Measurements from ENCODE around the gene C19orf25. TPM values are rescaled to one million over a fixed set of nuclear protein-coding genes. Genes with fewer than 3 reads are reported as not detected.
A peak's percentile ranks its signal among the peaks of the same experiment; 100 is the strongest.
"Not testable (repeated sequence)": the region's sequence is repeated elsewhere in the genome, so short reads cannot be mapped to it uniquely, and the experiment has no call there.

The C19orf25 gene
- total RNA-seq, 1 donor from 2014 or later: 19.2 TPM

GRCh38 chr19:1512671-1513498 is 33.9 kb upstream of the C19orf25 start, which contains the start of gene ADAMTSL5:
Gene ADAMTSL5, minus strand, starts transcription at chr19:1513019. Its CDS starts 2,076 bp downstream, at chr19:1510943.
- ATAC-seq: peak; percentile 63
- no peak for DNase-seq (ENCODE audit: low spot score)

GRCh38 chr19:1511318-1512317 is 32.6 kb upstream of the C19orf25 start:
- no peak for ATAC-seq
- DNase-seq (ENCODE audit: low spot score): no peak

DNA sequence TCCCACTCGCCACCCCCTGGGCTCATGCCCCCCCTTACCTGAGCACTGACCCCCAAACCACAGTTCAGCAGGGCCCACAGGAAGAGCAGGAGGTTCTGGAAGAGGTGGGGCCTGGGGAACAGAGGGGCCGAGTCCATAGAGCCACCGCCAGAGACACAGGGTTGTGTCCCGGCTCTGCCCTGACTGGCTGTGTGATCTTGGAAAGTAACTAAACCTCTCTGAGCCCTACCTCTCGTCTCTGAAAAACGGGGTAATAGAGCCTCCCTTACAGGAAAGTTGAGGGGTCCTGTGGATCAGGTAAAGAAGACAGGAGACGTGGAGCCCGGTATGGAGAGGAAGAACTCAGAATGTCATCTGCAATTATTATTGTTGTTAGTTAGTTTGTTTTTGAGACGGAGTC is 31.8 kb upstream of the C19orf25 start:
- no peak for ATAC-seq
- no peak for DNase-seq (ENCODE audit: low spot score)

GRCh38 chr19:1510442-1510806 is 31.4 kb upstream of the C19orf25 start:
- DNase-seq (ENCODE audit: low spot score): no peak
- no peak for ATAC-seq

DNA sequence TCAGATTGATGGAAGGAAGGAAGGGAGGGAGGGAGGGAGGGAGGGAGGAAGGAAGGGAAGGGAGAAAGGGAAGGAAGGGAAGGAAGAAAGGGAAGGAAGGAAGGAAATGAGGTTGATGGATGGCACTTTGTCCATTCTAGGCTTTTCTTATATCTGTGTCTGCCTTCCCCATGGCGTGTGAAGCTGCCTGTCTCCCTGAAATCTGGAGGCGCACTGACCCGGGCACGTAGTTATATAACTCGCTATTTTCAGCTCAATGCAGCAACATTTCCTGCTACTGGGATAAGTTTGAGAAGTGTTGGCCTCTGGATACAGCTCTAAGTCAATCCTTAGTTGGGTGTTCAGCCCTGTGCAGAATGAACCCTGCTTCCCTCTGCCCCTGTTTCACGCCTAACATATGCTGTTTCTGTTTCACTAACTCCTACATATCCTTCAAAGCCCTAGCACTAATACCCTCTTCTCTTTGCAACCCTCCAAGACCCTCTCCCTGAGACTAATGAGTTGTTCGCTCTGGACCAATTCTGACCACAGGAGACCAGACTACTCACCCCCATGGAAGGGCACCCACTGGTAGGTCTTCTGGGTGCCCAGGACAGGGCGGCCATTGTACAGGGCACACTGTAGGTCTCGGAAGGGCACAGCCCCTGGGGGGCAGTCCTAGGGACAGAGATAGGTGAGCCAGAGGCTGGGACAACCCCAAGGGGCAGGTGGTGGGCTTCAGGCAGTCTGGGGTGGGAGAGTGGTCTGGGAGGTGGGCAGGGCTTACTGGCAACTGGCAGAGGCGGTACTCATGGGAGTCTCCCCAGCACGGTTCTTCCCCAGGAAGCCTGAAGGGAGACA is 30.8 kb upstream of the C19orf25 start:
- DNase-seq (ENCODE audit: low spot score) (no peak), ATAC-seq (no peak)

- DNase-seq (ENCODE audit: low spot score): no peak
- ATAC-seq: no peak
These were observed 29.5 kb upstream of the C19orf25 start for GRCh38 chr19:1508507-1508856.

DNA sequence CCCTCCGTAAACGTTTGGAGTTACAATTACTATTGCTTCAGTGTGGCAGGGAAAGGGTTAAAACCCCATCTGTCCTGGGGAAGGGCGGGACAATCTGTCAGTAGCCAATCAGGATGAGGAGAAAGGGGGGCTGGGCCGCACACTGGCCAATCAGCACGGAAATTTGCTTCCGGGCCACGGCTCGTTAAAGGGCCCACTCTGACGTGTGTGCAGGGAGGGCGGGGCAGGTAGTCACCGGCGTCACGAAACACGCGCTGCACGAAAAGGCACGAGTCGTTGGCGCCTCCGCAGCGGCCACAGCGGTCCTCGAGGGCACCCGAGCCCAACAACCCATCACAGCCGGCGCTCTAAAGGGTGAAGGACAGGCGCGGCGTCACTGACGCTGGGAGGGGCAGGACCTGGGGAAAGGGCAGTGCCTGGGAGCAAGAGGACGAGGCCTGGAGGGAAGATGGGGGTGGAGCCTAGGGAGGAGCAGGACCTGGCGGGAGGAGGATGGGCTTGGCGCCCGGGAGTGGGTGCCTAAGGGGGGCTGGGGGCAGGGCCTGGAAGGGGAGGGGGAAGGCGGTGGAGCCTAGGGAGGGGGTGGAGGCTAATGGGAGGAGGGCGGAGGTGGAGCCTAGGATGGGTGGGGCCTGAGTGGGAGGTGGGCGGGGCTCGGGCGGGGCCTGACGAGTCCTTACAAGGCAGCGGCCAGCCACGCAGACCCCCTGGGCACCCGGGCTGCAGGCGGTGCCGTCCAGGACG is 28.9 kb upstream of the C19orf25 start:
- DNase-seq (ENCODE audit: low spot score): peak; percentile 87
- peak; percentile 85 for ATAC-seq

DNA sequence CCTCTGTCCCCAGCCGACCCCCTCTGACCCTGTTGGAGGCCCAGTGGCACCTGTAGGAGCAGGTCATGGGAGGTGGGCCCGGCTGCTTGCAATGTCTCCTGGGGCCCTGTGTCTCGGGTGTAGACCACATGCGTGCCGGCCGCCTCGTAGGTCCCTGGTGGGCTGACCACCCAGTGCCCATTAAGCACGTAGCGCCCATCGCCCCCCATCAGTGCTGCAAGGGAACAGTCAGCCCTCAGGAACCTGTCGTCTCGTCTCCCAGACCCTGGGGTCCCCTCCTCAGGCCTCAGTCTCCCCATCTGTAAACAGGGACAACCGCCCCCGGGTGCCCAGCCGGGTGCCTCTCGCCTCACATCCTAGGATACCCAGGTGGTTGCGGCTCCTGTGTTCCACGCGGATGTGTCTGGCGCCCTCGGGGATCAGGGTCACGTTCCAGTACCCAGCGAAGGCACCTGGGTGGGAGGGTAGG is 28.2 kb upstream of the C19orf25 start:
- ATAC-seq (no peak), DNase-seq (ENCODE audit: low spot score) (no peak)

DNA sequence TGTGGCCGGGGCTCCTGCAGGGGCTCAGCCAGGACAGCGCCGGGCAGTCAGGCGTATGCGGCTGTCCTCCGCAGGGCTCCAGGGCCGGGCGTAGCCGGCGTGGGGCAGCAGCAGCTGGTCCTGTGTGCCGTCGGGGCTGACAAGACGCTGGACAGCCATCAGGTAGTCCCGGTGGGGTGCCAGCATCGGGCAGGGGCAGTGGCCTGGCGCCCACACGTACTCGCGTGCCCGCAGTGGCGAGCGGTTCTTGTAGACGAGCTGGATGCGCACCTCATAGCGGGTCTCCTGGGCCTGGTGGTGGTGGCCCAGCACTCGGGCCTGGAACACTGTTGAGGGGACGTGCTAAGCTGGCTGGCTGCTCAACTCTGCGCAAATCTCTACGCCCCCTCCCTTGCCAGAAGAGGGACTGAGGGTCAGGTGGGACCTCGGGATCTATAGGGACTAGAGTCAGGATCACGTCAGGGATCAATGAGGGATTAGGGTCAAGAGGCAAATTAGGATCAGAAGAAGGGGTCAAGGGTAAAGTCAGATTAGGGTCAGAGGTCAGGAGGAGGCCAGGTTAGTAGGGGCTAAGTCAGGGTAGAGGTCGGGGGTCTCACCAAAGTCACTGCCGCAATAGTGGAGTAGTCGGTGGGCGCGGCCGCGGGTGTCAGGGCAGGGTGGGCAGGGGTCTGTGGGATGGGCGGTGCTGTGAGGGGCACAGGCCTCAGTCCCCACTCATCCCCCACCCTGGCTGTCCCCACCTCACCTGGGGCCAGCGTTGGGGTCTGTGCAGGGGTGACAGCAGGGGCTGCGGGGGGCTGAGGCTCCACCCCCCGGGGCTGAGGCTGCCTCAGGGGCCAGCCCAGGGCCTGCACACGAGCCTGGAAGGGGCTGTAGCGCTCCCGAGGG is 27.2 kb upstream of the C19orf25 start:
- DNase-seq (ENCODE audit: low spot score): no peak
- no peak for ATAC-seq

DNA sequence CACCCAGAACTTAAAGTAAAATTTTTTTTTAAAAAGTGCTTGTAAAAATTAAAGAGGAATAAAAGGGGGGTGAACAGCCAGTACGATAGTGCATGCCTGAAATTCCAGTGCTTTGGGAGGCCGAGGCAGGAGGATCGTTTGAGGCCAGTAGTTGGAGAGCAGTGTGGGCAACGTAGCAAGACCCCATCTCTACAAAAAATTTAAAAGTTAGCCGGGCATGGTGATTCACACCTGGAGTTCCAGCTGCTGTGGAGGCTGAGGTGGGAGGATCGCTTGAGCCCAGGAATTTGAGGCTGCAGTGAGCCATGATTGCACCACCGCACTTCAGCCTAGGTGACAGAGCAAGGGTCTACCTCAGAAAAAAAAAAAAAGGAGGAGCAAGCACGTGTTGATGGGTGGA is 26.0 kb upstream of the C19orf25 start:
- ATAC-seq (no peak), DNase-seq (ENCODE audit: low spot score) (no peak)

DNA sequence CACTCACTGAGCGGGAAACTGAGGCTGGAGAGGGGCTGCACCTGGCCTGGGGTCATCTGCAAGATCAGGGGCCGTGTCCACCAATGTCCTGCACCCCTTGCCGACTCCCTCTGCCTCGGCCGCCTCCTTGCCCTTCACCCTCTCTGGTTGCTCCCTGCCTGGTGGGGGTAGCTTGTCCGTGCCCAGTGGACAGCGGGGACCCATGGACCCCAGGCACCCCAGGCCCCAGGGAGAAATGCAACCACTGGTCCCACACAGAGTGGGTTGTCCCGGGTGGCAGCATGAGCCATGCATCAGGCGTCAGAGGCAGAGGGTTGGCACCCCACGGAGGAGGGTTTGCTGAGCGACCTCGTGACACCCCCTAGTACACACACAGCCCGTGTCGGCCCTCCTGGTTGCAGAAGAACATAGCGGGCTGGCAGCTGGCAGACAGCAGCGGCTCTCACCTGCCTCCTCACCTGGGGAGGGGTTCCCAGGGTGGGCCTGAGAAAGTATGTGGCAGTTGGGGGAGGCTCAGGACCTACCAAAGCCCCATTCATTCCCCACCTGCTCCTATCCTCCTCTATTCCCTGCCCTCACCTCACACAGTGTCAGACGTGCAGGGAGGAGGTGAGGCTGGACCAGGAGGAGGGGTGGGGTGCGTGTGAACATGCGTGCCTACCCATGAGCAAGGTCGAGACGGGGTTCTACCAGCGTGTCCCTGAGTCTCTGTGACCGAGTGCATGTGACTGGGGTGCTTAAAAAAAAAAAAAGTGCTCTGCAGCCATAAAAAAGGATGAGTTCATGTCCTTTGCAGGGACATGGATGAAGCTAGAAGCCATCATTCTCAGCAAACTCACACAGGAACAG is 25.1 kb upstream of the C19orf25 start:
- DNase-seq (ENCODE audit: low spot score): no peak
- ATAC-seq: no peak

- DNase-seq (ENCODE audit: low spot score): no peak
- peak; percentile 15 for ATAC-seq
These were observed 24.3 kb upstream of the C19orf25 start for GRCh38 chr19:1503089-1503924.

DNA sequence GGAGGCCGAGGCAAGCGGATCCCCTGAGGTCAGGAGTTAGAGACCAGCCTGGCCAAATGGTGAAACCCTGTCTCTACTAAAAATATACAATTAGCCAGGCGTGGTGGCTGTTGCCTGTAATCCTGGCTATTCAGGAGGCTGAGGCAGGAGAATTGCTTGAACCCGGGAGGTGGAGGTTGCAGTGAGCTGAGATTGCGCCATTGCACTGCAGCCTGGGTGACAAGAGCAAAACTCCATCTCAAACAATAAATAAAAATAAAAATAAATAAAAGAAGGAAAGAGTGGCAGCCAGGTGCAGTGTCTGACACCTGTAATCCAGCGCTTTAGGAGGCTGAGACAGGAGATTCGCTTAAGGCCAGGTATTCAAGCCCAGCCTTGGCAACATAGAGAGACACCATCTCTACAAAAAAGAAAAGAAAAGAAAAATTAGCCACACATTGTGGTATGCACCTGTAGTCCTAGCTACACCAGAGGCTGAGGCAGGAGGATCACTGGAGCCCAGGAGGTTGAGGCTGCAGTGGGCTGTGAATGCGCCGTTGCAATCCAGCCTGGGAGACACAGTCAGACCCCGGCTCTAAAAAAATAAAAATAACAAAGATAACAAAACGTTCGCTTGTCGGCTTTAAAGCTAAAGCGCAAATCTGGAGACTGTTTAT is 23.5 kb upstream of the C19orf25 start:
- ATAC-seq (no peak), DNase-seq (ENCODE audit: low spot score) (no peak)

DNA sequence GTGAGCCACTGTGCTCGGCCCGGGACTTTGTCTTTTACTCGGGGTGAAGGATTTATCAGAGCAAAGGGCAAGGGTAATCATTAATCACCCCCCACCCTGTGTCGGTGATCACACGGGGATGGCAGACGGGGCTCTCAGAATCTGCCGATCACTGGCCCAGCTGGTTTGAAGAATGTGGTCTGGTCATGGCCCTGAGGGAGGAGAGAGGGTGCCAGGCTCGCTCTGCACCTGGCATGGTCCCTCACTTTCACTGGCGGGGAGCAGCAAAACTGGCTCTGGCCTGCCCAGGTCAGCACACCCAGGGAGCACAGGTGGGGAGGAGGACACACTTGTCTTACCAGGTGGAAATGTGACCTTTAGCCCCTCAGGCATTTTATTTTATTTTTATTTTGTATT is 22.2 kb upstream of the C19orf25 start:
- DNase-seq (ENCODE audit: low spot score) (peak; percentile 87), ATAC-seq (peak; percentile 84)

DNA sequence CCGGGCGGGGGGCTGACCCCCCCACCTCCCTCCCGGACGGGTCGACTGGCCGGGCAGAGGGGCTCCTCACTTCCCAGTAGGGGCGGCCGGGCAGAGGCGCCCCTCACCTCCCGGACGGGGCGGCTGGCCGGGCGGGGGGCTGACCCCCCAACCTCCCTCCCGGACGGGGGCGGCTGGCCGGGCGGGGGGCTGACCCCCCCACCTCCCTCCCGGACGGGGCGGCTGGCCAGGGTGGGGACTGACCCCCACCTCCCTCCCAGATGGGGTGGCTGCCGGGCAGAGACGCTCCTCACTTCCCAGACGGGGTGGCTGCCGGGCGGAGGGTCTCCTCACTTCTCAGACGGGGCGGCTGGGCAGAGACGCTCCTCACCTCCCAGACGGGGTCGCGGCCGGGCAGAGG is 20.2 kb upstream of the C19orf25 start:
- DNase-seq (ENCODE audit: low spot score); ATAC-seq: not testable (repeated sequence)

GRCh38 chr19:1497578-1498235 is 18.7 kb upstream of the C19orf25 start:
- ATAC-seq (no peak), DNase-seq (ENCODE audit: low spot score) (no peak)

Measured in left lobe of liver (tissue), 2 donors.